ENCODE measurements around the gene PPP6R3. TPM values are rescaled to one million over a fixed set of nuclear protein-coding genes. Genes with fewer than 3 reads are reported as not detected.
A peak's percentile ranks its signal among the peaks of the same experiment; 100 is the strongest.

PPP6R3 gene
- total and polyA plus RNA-seq, 10 of the 15 experiments (the other 5 are each of a cell fraction or from before 2014, with no cell fraction given): 12.4 to 123 (median 74.1) TPM

DNA sequence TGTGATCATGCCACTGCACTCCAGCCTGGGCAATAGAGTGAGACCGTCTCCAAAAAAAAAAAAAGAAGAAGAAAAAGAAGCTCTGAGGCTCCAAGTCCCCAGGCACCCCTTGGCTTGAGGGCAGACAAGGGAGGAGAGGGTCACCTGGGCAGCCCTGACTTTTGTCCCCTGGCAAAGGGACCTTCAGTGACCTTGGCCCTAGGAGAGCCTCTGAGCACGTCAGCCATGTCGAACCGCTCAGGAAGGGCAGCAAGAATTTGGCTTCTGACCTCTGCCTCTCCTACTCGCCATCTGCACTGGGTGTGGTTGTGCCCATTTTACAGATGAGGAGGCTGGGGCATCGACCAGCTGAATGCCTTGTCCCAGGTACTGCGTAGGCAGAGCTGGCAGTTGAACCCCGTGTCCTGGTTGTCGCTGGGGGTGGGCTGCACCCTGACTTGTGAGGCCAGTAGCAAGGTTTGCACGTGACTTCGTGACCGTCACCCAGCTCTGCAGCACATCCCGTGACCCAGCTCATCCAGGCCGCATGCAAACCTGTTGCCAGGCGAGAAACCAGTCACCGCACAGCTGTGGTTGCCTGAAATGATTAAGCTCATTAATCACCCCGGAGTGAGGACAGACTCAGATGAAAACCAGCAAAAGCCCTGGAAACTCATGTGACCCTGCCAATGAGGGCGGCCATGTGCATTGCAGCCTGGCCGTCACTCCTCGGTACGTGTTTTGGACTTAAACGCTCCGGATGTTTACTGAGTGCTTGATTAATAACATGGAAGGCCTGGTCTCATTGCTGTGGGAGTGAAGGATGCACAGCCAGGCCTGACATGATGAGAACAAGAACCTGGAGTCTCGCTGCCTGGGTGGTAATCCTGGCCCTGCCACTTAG, 47.7 kb upstream of the PPP6R3 start (continued):
- TF ChIP-seq, protein P1, sequence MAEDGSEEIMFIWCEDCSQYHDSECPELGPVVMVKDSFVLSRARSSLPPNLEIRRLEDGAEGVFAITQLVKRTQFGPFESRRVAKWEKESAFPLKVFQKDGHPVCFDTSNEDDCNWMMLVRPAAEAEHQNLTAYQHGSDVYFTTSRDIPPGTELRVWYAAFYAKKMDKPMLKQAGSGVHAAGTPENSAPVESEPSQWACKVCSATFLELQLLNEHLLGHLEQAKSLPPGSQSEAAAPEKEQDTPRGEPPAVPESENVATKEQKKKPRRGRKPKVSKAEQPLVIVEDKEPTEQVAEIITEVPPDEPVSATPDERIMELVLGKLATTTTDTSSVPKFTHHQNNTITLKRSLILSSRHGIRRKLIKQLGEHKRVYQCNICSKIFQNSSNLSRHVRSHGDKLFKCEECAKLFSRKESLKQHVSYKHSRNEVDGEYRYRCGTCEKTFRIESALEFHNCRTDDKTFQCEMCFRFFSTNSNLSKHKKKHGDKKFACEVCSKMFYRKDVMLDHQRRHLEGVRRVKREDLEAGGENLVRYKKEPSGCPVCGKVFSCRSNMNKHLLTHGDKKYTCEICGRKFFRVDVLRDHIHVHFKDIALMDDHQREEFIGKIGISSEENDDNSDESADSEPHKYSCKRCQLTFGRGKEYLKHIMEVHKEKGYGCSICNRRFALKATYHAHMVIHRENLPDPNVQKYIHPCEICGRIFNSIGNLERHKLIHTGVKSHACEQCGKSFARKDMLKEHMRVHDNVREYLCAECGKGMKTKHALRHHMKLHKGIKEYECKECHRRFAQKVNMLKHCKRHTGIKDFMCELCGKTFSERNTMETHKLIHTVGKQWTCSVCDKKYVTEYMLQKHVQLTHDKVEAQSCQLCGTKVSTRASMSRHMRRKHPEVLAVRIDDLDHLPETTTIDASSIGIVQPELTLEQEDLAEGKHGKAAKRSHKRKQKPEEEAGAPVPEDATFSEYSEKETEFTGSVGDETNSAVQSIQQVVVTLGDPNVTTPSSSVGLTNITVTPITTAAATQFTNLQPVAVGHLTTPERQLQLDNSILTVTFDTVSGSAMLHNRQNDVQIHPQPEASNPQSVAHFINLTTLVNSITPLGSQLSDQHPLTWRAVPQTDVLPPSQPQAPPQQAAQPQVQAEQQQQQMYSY (CRISPR knock-in tag; IDR thresholded peaks at IDR 0.05): no peak
- TF ChIP-seq JUND (IDR thresholded peaks at IDR 0.05; ENCODE audit: low read depth, low read length) (peak; percentile 42; the same call in 1 of the 2 replicates), KDM1A (IDR thresholded peaks at IDR 0.05; ENCODE audit: borderline replicate concordance) (no peak), RAD51 (IDR thresholded peaks at IDR 0.05) (peak; percentile 90), MTA2 (IDR thresholded peaks at IDR 0.05; ENCODE audit: low read depth) (peak; percentile 88), MYB (IDR thresholded peaks at IDR 0.05; ENCODE audit: borderline replicate concordance, low read depth, low read length) (peak; percentile 64; the same call in 1 of the 2 replicates), TCF7 (IDR thresholded peaks at IDR 0.05; ENCODE audit: borderline replicate concordance) (no peak), NFIC (IDR thresholded peaks at IDR 0.05; ENCODE audit: low read depth, low read length) (peak; percentile 85; the same call in 1 of the 2 replicates), STAT1 (conservative IDR thresholded peaks at IDR 0.05) (no peak), NFYB (IDR thresholded peaks at IDR 0.05; ENCODE audit: insufficient read depth, low read depth, low read length) (0 out of 2 replicates have a peak, but pooled peaks have one; percentile 20), MXI1 (IDR thresholded peaks at IDR 0.05; ENCODE audit: low read depth, low read length) (peak; percentile 30; the same call in 1 of the 2 replicates), RELA (IDR thresholded peaks at IDR 0.05; ENCODE audit: borderline replicate concordance, partially characterized antibody) (peak; percentile 40), ZZZ3 (IDR thresholded peaks at IDR 0.05; ENCODE audit: control insufficient read depth, insufficient read length, low read depth) (no peak), EZH2 (IDR thresholded peaks at IDR 0.05; ENCODE audit: borderline replicate concordance, control insufficient read depth, low read depth, low read length) (no peak), RUNX3 (IDR thresholded peaks at IDR 0.05; ENCODE audit: low read length) (peak; percentile 98), FOXM1 (IDR thresholded peaks at IDR 0.05; ENCODE audit: low read depth, low read length) (peak; percentile 87), IKZF2 (IDR thresholded peaks at IDR 0.05) (peak; percentile 64 to 83), ETV6 (conservative IDR thresholded peaks at IDR 0.05 in 1 of 2, IDR thresholded peaks at IDR 0.05 in 1 of 2; ENCODE audit: borderline replicate concordance in 1 of 2, low read depth in 1 of 2) (0 out of 4 replicates have a peak, but pooled peaks of 1 of the 2 experiments have one; percentile 37), WRNIP1 (IDR thresholded peaks at IDR 0.05; ENCODE audit: borderline replicate concordance, low read depth, low read length) (no peak), MYC (IDR thresholded peaks at IDR 0.05; ENCODE audit: insufficient read depth, insufficient read length, insufficient replicate concordance, low read length, severe bottlenecking) (no peak), RB1 (IDR thresholded peaks at IDR 0.05; ENCODE audit: borderline replicate concordance) (no peak)
- TF ChIP-seq, protein P2, sequence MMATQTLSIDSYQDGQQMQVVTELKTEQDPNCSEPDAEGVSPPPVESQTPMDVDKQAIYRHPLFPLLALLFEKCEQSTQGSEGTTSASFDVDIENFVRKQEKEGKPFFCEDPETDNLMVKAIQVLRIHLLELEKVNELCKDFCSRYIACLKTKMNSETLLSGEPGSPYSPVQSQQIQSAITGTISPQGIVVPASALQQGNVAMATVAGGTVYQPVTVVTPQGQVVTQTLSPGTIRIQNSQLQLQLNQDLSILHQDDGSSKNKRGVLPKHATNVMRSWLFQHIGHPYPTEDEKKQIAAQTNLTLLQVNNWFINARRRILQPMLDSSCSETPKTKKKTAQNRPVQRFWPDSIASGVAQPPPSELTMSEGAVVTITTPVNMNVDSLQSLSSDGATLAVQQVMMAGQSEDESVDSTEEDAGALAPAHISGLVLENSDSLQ (IDR thresholded peaks at IDR 0.05): peak; percentile 93
- TF ChIP-seq, protein P3, sequence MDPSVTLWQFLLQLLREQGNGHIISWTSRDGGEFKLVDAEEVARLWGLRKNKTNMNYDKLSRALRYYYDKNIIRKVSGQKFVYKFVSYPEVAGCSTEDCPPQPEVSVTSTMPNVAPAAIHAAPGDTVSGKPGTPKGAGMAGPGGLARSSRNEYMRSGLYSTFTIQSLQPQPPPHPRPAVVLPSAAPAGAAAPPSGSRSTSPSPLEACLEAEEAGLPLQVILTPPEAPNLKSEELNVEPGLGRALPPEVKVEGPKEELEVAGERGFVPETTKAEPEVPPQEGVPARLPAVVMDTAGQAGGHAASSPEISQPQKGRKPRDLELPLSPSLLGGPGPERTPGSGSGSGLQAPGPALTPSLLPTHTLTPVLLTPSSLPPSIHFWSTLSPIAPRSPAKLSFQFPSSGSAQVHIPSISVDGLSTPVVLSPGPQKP (IDR thresholded peaks at IDR 0.05; ENCODE audit: low read depth, low read length): no peak
